ENCODE results near the gene LMAN2L.

LMAN2L gene

DNA sequence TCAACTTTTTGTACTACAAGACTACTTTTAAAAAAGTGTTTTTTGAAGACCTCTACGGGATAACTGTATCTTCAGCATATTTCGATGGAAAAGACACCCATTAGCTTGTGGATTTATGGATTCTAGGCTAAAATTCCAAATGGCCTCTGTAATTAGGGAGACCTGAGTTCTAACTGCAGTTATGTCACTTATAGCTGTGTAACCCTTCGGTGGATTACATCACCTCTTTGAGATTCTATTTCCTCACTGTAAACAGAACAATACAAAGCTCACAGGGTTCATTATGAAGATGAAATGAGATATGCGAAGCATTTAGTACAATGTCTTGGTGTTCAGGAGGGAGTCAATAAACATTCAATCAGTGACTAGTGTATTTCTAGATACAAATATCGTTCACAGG lies 24.2 kb downstream of the LMAN2L start:
- no peak for DNase-seq (ENCODE audit: low read depth in 1 of 2, low spot score in 1 of 2)

DNA sequence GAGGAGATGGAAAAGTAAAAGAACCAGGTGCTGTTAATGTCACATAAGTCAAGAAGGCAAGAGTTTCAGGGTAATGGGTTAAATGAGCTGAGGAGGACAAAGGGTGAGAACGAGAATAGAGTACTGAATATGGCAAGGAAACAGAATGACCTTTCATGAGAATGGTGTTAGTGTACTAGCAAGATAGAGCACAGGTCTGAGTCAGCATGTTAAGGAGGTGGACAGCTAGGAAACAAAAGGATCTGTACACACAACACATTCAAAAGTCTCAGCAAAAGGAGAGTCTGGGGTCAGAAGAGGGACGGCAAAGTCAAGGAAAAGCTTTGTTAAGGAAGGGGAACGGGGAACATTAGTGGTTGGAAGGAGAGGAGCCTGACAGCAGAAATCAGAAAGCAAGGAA lies 28.9 kb downstream of the LMAN2L start:
- DNase-seq (ENCODE audit: low read depth in 1 of 2, low spot score in 1 of 2): no peak

DNA sequence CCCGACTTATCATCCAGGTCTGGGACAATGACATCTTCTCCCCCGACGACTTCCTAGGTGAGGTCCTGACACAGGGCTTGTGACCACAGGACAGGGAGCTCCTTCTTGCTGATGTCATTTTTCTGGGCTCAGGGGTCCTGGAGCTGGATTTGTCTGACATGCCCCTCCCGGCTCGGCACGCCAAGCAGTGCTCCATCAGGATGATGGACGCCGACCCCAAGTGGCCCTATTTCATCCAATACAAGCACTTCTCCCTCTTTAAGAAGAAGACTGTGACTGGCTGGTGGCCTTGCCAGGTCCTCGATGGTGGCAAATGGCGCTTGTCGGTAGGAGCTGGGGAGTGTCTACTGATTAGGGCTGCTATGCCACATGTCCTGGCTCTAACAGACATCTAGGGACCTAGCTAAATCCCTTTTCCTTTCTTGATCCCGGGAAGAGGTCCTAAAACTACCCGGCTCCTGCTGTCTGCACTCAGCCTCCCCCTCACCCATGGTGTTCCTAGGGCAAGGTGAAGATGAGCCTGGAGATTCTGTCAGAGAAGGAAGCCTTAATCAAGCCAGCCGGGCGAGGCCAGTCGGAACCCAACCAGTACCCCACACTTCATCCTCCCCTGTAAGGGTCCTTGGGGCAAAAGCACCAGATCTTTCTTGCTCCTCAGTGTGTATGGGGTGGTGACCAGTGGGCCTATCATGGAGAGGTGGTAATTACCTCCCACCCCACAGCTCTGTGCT lies 36.7 kb downstream of the LMAN2L start:
- no peak for DNase-seq (ENCODE audit: low read depth in 1 of 2, low spot score in 1 of 2)

DNA sequence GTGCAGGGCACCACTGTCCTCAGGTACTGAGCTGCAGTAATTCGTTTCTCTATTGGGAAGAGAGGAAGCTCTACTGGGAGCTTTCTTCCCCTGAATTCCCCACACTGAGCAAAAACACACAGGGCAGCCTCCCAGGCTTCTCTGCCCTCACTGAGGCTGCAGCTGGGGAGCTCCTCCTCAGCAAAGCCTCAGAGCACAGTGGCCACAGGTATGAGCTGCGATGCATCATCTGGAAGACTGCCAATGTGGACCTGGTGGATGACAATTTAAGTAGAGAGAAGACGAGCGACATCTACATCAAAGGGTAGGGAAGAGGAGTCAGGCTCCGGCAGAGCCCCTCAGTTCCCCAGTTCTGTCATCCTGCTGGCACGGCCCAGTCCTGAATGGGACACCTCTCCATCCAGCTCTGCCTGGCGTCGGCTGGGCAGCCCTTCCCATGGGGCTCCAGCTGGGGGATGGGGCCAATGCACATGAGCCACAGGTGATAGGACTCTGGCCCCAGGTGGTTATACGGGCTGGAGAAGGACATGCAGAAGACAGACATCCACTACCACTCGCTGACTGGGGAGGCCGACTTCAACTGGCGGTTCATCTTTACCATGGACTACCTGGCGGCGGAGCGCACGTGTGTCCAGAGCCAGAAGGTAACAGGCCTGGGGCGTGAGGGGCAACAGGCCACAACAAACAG lies 37.6 kb downstream of the LMAN2L start:
- no peak for DNase-seq (ENCODE audit: low read depth in 1 of 2, low spot score in 1 of 2)

DNA sequence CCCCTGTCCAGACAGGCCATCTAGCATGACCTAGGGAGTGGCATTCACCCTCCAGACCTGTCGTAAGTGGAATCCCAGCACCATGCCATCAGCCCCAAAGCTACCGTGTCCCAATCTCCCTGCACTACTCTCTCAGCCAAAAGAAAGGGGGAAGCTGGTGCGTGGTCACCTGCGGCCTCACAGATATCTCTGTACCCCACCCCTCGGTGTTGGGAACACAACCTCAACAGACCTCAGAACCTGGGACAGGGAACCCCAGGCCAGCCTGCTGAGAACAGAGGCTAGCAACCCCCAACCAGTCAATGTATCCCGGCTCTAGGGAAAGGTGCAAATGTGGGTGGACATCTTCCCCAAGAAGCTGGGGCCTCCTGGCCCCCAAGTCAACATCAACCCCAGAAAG lies 38.2 kb downstream of the LMAN2L start:
- no peak for DNase-seq (ENCODE audit: low read depth in 1 of 2, low spot score in 1 of 2)

DNA sequence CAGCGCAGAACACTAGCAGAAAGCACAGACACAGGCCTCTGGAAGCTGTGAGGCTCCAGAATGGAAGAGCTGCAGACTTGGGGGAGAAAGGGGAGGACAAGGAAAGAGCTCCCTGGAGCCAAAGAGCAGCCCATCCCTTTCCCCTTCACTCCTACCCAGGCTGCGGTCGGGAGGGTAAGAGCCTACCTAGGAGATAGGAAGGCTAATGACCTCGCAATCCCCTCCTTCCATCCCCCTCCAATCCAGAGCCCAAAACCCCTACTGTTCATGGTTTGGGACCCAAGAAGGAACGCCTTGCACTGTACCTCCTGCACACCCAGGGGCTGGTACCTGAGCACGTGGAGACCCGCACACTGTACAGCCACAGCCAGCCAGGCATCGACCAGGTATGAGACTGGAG lies 39.8 kb downstream of the LMAN2L start:
- DNase-seq (ENCODE audit: low read depth in 1 of 2, low spot score in 1 of 2): no peak

DNA sequence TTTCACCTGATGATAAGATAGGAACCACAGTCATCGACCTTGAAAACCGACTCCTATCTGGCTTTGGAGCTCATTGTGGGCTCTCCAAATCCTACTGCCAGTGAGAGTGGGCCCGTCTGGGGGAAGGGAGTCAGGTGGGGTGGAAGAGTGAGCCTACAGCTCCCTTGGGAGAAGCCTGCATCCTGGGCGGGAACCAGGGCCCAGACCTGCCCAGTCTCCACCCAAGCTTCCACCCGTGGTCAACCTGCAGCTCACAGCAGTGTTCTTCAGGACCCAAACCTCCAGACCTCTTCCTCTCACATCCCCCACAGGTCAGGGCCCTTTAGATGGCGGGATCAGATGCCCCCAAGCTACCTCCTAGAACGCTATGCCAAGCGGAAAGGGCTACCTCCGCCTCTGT lies 40.2 kb downstream of the LMAN2L start:
- DNase-seq (ENCODE audit: low read depth in 1 of 2, low spot score in 1 of 2): no peak

DNA sequence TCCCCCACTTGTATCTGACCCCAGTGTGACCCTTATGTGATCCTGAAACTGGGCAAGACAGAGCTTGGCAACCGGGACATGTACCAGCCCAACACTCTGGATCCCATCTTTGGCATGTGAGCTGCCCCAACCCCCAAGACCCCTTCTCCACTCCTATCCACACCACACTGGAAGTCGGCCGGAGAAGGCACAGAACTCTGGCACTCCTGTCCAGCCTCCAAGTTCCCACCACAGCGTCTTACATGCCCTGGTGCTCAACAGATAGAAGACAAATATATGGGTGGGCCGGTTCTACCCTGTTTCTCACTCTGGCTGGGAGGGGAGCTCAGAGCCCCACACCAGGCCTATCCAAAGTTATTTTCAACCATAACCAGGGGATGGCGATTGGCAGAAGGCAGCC lies 40.8 kb downstream of the LMAN2L start:
- no peak for DNase-seq (ENCODE audit: low read depth in 1 of 2, low spot score in 1 of 2)

DNA sequence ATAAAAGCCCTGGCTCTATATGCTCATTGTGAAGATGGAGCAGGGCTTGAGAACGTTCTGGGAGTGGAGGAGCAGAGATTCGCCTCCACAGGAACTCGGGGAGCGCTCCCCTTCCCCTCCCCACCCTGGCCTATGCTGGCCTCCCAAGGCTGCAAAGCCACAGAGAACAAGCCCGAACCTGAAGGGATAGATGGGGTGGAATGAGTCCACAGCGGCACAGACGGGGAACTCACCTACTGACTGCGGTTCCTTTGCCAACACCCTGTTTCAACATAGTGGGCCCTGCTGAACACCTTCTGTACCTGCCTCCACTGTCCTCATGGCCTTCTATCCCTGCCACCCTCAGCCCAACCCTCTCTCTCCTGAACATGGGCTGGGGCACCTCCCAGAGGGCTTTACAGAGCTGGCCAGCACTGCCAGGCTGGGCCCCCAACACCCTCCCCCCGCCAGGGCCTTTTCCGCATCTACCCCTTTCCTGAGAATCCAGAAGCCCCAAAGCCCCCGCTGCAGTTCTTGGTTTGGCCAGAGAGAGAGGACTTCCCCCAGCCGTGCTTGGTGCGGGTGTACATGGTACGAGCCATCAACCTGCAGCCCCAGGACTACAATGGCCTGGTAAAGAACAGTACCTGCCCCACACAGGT lies 41.5 kb downstream of the LMAN2L start:
- DNase-seq (ENCODE audit: low read depth in 1 of 2, low spot score in 1 of 2): no peak

DNA sequence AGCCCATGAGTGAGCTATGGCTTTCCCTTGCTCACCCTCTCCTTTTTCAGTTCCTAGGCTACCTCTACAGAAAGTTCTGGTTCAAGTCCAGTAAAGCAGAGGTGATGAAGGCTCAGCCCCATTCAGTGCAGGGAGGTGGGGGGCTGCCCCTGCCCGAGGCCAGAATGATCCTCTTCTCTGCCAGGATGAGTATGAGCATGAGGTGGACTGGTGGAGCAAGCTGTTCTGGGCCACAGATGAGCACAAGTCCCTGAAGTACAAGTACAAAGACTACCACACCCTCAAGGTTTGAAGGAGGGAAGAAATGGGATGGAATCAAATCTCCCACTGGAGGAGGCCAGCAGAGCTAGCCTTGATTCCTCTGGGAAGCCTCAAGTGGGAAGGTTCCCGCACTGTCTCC lies 42.4 kb downstream of the LMAN2L start:
- DNase-seq (ENCODE audit: low read depth in 1 of 2, low spot score in 1 of 2): no peak

DNA sequence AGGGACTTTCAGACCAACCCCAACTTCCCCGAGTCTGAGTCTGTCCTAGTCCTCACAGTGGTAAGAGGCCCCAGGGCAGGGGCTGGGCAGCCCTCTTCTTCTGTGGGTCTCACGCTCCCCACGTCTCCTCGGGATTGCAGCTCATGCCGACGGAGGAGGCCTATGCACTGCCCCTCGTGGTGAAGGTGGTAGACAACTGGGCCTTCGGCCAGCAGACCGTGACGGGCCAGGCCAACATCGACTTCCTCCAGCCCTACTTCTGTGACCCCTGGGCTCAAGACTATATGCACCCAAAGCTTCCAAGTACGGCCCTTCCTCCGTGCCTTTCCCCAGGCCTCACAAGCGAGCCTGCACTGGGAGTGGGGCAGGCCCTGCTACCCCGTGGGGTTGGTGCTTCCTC lies 44.3 kb downstream of the LMAN2L start:
- no peak for DNase-seq (ENCODE audit: low read depth in 1 of 2, low spot score in 1 of 2)

DNA sequence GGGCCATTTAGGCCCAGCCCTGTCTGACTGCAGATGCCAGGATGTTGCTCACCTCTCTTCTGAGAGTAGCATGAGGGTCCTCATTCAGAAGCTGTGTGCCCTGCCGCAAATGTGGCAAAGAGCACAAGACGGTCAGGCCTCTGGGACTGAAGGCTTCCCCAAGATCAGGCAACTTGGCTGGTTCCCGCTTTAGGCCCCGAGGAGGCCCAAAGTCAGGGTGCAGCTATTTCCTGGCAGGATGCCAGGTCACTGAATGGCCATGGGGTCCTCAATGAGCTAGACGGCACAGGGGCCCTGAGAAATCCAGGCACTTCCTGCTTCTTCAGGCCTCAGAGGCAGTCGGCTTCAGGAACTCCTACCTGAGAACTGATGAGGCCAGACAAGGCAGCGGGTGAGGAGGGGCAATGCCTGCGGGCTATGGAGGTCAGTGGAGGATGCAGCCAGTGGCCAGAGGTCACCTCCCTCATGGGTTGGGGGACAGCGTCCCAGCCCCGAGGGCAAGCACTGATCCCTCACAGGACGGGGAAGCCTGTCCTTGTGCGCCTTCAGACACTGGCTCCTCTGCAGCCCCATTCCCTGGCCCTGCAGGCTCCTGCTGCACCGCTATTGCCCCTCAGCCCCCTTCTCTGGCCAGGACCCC lies 44.9 kb downstream of the LMAN2L start:
- DNase-seq (ENCODE audit: low read depth in 1 of 2, low spot score in 1 of 2): no peak

DNA sequence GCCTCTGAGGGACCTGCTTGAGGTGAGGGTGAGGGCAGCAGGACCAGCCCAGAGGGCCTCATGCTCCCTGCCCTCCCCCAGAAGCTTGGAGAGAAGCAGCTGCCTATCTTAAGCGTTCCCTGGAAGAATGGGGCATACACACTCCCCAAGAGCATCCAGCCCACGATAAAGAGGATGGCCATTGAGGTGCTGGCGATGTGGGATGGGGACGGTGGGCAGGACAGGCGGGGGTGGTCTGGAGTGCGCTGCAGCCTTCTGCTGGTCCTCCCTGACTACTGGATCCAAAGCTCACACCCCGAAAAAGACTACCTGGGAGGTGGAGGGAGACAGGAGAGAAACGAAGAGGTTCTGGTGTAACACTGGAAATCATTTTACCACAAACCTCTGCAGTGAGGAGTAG lies 45.6 kb downstream of the LMAN2L start:
- no peak for DNase-seq (ENCODE audit: low read depth in 1 of 2, low spot score in 1 of 2)

DNA sequence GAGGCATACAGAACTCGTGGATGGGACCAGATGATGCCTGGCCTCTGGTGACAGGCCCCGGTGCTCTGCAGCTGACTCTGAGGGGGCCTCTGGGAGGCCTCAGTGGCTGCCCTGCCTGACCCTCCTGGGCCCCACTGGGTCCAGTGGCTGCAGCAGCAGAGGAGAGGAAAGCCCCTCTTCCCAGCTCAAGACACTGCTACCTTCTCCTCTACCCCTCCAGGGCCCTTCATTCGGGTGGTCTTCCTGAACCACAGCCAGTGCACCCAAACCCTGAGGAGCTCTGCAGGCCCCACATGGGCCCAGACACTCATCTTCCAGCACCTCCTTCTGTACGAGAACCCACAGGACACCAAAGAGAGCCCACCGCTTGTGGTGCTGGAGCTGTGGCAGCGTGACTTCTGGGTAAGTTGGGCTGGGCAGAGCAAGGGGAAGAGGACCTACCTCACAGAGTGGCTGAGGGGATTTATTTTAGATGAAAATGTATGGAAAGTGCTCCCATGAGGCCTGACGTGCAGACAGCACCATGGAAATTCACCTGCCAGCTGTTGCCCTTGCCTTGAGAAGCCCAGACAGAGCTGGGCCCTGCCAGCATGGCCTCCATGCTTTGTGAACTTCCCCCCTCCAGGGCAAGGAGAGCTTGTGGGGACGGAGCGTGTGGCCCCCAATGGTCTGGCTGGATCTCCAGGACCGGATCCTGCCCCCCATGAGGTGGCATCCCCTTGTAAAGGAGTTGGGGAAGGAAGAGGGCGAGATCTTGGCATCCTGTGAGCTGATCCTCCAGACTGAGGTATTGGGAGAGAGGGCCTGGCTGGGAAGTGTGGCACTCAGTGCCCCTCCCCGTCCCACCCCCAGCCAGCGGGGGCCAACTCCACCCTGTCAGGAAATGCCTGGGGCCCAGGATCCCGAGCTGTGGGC lies 46.3 kb downstream of the LMAN2L start:
- DNase-seq (ENCODE audit: low read depth in 1 of 2, low spot score in 1 of 2): no peak

DNA sequence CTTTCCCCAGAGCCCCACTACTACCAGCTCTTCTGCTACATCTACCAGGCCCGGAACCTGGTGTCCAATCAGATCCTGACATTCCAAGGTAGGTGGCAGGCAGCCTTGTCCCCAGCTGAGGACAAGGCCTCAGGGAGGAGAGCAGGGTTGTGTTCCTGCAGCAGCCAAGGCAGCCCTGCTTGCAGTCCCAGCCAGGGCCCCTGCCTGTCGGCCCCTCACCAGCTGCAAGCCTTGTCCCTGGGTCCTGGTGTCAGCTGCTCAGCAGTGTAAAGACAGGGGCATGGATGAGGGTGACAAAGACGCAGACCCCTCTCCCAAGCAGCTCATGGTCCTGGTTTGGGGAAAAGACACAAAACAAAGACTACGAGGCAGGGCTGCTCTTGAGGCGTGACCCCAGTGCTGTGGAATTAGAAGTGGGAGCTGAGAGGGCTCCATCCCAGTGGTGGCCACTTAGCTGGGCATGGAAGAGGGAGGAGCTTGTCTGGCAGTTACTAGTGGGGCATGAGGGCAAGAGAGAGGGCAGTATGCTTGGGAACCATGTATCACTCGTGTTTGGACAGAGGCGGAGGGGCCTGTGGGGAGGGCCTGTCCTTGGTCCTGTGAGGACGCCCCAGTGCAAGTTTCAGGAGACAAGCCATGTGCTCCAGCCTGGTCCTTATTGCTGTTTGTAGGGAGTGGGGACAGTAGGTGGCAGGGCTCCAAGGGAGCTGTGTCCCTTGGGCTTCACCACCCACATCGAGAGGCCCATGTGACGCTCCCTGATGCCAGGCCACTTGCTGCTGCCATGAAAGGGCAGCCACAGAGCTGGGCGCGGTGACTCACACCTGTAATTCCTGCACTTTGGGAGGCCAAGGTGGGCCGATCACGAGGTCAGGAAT lies 47.5 kb downstream of the LMAN2L start:
- DNase-seq (ENCODE audit: low read depth in 1 of 2, low spot score in 1 of 2): no peak

DNA sequence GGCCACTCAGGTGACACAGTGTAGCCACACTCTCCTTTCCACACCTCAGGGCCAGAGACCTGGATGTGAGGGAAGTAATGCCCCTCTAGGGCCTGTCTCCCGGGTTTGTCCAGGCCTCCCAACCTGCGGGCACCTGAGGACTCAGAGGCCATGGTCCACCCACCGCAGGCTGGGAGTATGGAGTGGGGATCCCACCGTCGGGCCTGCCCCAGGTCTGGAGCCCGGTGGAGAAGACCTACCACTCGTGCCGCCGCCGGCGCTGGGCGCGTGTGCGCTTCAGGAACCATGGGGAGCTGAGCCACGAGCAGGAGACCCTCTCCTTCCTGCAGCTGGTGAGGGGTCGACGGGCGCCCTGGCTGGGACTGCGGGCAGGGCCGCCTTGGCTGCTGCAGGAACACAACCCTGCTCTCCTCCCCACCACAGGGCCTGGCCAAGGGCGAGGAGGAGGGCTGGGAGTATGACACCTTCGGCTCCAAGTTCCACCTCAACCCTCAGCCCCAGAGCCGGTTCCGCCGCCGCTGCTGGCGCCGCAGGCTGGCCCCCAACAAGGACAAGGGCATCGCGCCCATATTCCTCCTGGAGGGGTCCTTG lies 48.7 kb downstream of the LMAN2L start:
- no peak for DNase-seq (ENCODE audit: low read depth in 1 of 2, low spot score in 1 of 2)

DNA sequence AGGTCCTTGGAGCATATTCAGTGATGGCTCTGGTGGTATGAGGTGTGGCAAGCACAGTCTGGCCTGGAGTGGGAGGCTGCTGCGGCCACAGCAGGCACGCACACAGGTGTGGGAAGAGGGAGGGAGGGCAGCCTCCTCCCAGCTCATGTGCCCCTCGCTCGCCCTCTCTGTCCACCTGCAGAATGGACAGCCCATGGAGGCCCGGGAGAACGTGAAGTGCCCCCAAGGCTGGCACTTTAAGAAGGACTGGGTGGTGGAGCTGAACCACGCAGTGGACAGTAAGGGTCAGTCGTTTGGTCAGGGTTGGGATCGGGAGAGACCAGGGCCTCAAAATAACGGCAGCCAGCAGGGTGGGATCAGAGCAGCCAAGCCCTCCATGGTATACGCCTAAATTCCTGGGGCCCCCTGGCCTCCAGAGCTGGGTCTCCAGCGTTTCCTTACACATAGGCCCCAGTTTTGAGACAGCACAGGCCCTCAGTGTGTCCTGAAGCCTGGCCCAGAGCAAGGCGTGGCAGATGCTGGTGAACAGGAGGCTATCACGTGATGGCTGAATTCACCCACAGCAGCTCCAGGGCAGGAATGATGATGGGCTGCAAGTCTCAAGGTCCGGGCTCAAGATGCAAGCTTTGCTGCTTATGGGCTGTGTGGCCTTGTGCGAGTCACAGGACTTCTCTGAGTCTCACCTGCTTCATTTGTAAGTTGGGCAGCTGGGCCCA lies 49.4 kb downstream of the LMAN2L start:
- DNase-seq (ENCODE audit: low read depth in 1 of 2, low spot score in 1 of 2): no peak

DNA sequence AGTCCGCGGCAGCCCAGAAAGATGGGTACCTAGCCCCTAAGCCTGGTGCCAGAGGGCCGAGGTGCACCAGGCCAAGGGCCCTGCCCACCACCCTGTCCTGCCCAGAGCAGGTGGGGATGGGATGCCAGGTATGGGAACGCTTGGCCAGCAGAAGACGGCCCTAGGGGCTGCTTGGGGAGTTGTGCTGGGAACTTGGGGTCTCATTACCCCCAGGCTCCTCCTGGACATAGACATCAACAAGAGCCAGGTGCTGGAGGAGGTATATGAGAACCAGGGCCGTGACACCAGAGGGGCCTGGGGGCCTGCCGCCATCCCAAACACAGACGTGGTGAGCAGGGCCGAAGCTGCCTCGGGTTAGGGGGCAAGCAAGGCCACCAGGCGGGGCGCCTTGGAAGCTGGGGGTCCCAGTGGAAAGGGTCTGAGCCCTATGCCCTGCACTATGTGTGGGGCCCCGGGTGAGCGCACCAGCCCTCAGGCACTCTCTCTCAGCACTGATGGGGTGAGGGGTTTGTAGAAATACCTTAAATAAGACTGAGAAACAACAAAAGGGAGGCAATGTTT lies 50.4 kb downstream of the LMAN2L start:
- no peak for DNase-seq (ENCODE audit: low read depth in 1 of 2, low spot score in 1 of 2)

All from activated T-helper 1 cell treated with anti-CD3 and anti-CD28 coated beads, Interleukin-2, amount 50 U/mL, for 16 hours (primary cell).